ENCODE measurements around the gene KLHL20. TPM values are rescaled to one million over a fixed set of nuclear protein-coding genes. Genes with fewer than 3 reads are reported as not detected.
"Not testable (repeated sequence)": the region's sequence is repeated elsewhere in the genome, so short reads cannot be mapped to it uniquely, and the experiment has no call there.

The KLHL20 gene
- total and polyA plus RNA-seq, 2 experiments from 2014 or later, result 16.2 to 24.0 TPM

DNA sequence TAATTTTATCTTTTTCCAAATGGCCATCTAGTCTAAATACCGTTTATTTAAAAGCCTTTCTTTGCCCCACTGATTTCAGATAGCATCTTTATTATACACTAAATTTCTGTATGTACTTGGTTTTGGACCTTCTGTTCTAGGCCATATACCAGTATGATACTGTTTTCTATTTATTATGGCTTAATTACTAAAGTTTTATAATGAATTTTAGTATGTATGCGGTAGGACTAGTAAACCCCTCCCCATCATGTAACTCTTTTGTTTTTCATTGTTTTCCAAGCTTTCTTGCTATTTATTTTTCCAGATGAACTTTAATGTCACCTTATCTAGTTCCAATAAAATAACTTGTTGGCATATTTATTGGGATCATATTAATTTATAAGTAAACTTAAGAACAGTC is 29.9 kb downstream of the KLHL20 start:
- TF ChIP-seq, protein P1, sequence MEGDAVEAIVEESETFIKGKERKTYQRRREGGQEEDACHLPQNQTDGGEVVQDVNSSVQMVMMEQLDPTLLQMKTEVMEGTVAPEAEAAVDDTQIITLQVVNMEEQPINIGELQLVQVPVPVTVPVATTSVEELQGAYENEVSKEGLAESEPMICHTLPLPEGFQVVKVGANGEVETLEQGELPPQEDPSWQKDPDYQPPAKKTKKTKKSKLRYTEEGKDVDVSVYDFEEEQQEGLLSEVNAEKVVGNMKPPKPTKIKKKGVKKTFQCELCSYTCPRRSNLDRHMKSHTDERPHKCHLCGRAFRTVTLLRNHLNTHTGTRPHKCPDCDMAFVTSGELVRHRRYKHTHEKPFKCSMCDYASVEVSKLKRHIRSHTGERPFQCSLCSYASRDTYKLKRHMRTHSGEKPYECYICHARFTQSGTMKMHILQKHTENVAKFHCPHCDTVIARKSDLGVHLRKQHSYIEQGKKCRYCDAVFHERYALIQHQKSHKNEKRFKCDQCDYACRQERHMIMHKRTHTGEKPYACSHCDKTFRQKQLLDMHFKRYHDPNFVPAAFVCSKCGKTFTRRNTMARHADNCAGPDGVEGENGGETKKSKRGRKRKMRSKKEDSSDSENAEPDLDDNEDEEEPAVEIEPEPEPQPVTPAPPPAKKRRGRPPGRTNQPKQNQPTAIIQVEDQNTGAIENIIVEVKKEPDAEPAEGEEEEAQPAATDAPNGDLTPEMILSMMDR (IDR thresholded peaks at IDR 0.05; ENCODE audit: low read depth, low read length), result no peak
- no peak for DNase-seq (ENCODE audit: low read depth in 1 of 2, low spot score in 1 of 2)
- Histone ChIP-seq H3K4me1 (ENCODE audit: low read depth) (no peaks in the 10 kb centered on the region), H3K27me3 (no peaks in the 10 kb centered on the region), H3K9me3 (ENCODE audit: low read depth) (no peaks in the 10 kb centered on the region), H3K27ac (no peak overlapping the region), H3K4me3 (no peak overlapping the region), H3K36me3 (peaks cover 8% of the 10 kb centered on the region)

DNA sequence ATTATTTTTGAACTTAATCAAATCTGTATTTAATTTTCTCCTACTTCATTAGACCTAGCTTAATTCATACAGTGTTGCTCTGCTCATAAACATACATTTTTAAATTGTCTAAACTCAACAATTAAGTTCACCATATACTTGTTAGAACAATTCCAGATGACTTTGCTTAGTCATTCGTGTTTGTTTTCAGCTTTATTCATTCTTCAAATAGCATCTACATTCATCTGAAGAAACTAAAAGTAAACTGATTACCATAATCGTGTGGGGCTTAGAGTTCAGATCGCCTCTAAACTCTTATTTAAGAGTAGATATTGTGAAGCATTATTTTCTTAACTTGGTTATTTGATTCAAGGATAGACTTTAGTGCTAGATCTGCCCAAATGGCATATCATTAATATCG is 34.4 kb downstream of the KLHL20 start:
- Histone ChIP-seq H3K27me3 (no peaks in the 10 kb centered on the region), H3K4me3 (no peak overlapping the region)
- TF ChIP-seq, protein P1 (IDR thresholded peaks at IDR 0.05; ENCODE audit: low read depth, low read length), result no peak

DNA sequence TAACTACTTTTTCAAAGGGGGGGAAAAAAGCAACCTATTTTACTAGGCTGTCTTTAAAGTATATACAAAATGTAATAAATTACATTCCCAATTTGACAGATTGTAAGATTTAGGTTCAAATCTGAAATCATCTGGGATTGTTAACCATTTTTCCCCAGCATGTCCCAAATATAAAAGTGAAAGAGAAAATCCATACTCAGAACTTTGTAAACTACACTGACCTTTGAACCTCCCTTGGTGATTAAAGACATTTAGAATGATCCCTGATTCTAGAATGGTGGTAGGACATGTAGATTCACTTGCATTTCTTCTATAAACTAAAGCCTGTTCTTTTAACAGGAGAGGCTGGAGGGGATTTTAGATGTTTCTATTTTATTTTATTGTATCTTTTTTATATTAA is 39.0 kb downstream of the KLHL20 start:
- no peaks in the 10 kb centered on the region for H3K4me1 ChIP-seq (ENCODE audit: low read depth)
- H3K9me3 ChIP-seq (ENCODE audit: low read depth), result no peaks in the 10 kb centered on the region
- no peak overlapping the region for H3K4me3 ChIP-seq
- peaks cover 44% of the 10 kb centered on the region for H3K36me3 ChIP-seq
- no peak for DNase-seq (ENCODE audit: low read depth in 1 of 2, low spot score in 1 of 2)
- TF ChIP-seq, protein P1 (IDR thresholded peaks at IDR 0.05; ENCODE audit: low read depth, low read length), result no peak
- no peak overlapping the region for H3K27ac ChIP-seq
- H3K27me3 ChIP-seq, result no peaks in the 10 kb centered on the region

More for the DNA sequence above, 34.4 kb downstream of the KLHL20 start:
- DNase-seq (ENCODE audit: low read depth in 1 of 2, low spot score in 1 of 2), result no peak
- Histone ChIP-seq H3K9me3 (ENCODE audit: low read depth) (no peaks in the 10 kb centered on the region), H3K27ac (no peak overlapping the region), H3K36me3 (peaks cover 19% of the 10 kb centered on the region), H3K4me1 (ENCODE audit: low read depth) (no peaks in the 10 kb centered on the region)

DNA sequence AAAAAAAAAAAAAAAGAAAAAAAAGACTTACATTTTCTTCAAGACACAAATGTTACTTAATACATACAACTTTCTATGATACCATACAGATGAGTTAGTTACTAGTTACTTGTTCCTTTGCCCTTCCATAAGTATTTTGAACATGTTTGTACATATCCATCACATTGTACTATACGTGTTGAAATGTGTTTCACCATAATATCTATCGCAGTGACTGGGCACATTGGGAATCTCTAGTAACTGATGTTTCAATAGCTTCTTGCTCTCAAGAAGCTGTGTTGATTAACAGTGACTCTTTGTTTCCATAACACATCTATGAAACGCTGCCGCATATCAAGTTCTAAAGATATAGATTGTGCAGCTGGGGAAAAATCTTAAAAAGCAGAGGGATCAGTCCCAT is 42.9 kb downstream of the KLHL20 start:
- H3K36me3 ChIP-seq, result peaks cover 36% of the 10 kb centered on the region
- TF ChIP-seq, protein P1 (IDR thresholded peaks at IDR 0.05; ENCODE audit: low read depth, low read length), result no peak
- no peaks in the 10 kb centered on the region for H3K27me3 ChIP-seq
- no peaks in the 10 kb centered on the region for H3K9me3 ChIP-seq (ENCODE audit: low read depth)
- no peak overlapping the region for H3K4me3 ChIP-seq
- no peak for DNase-seq (ENCODE audit: low read depth in 1 of 2, low spot score in 1 of 2)
- no peak overlapping the region for H3K27ac ChIP-seq
- no peaks in the 10 kb centered on the region for H3K4me1 ChIP-seq (ENCODE audit: low read depth)

DNA sequence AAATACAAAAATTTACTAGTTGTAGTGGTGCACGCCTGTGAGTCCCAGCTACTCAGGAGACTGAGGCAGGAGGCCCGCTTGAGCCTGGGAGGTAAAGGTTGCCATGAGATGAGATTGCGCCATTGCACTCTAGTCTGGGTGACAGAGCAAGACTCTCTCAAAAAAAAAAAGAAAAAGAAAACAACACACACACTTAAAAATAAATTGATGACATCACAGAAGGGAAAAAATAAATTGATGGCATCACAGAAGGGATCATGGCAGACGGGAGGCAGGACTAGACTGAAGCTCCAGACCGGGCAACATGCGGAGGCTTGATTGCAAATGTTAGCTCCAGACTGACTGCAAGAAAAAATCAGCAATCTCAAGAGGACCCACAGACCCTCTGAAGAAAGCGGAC is 43.3 kb downstream of the KLHL20 start:
- no peaks in the 10 kb centered on the region for H3K27me3 ChIP-seq
- H3K4me3 ChIP-seq, result no peak overlapping the region
- TF ChIP-seq, protein P1 (IDR thresholded peaks at IDR 0.05; ENCODE audit: low read depth, low read length), result no peak
- DNase-seq (ENCODE audit: low read depth in 1 of 2, low spot score in 1 of 2), result no peak
- H3K9me3 ChIP-seq (ENCODE audit: low read depth), result no peaks in the 10 kb centered on the region
- H3K4me1 ChIP-seq (ENCODE audit: low read depth), result no peaks in the 10 kb centered on the region
- H3K36me3 ChIP-seq, result peaks cover 35% of the 10 kb centered on the region
- no peak overlapping the region for H3K27ac ChIP-seq

DNA sequence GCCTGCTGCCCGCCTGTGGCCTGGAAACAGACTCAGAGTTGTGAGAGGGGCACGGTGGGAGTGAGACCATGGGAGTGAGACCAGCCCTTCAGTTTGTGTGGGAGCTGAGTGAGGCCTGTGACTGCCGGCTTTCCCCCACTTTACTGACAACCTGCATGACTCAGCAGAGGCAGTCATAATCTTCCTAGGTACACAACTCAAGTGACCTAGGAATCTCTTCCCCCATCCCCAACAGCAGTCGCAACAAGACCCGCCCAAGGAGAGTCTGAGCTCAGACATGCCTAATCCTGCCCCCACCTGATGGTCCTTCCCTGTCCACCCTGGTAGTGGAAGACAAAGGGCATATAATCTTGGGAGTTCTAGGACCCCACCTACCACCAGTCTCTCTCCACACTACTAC is 44.2 kb downstream of the KLHL20 start:
- no peaks in the 10 kb centered on the region for H3K9me3 ChIP-seq (ENCODE audit: low read depth)
- DNase-seq (ENCODE audit: low read depth in 1 of 2, low spot score in 1 of 2), result no peak
- TF ChIP-seq, protein P1 (IDR thresholded peaks at IDR 0.05; ENCODE audit: low read depth, low read length), result no peak
- H3K4me3 ChIP-seq, result no peak overlapping the region
- no peak overlapping the region for H3K27ac ChIP-seq
- peaks cover 26% of the 10 kb centered on the region for H3K36me3 ChIP-seq
- no peaks in the 10 kb centered on the region for H3K4me1 ChIP-seq (ENCODE audit: low read depth)
- no peaks in the 10 kb centered on the region for H3K27me3 ChIP-seq

DNA sequence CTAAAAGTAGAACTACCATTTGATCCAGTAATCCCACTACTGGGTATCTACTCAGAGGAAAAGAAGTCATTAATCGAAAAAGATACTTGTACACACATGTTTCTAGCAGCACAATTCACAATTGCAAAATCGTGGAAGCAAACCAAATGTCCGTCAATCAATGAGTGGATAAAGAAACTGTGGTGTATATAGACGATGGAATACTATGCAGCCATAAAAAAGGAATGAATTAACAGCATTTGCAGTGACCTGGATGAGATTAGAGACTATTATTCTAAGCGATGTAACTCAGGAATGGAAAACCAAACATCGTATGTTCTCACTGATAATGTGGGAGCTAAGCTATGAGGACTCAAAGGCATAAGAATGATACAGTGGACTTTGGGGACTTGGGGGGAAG is 49.5 kb downstream of the KLHL20 start:
- not testable (repeated sequence) for H3K36me3 ChIP-seq; DNase-seq (ENCODE audit: low read depth in 1 of 2, low spot score in 1 of 2); H3K27ac ChIP-seq; H3K4me3 ChIP-seq; H3K27me3 ChIP-seq; H3K4me1 ChIP-seq (ENCODE audit: low read depth); H3K9me3 ChIP-seq (ENCODE audit: low read depth)
